ENCODE results near the gene ZNF576.
"Not testable (repeated sequence)": the region's sequence is repeated elsewhere in the genome, so short reads cannot be mapped to it uniquely, and the experiment has no call there.

The ZNF576 gene

GRCh38 chr19:43596842-43597461 is 557 bp downstream of the ZNF576 start:
- no peak for DNase-seq (ENCODE audit: low read depth, low spot score)
- H3K4me3 ChIP-seq (ENCODE audit: low read length) = peak overlapping the region; percentile 90

- H3K4me3 ChIP-seq (ENCODE audit: low read length) = peak overlapping the region; percentile 90
- DNase-seq (ENCODE audit: low read depth, low spot score) = no peak
Measured at GRCh38 chr19:43597876-43598275, 1.5 kb downstream of the ZNF576 start.

GRCh38 chr19:43598445-43599240 is 2.2 kb downstream of the ZNF576 start:
- no peak overlapping the region for H3K4me3 ChIP-seq (ENCODE audit: low read length)
- DNase-seq (ENCODE audit: low read depth, low spot score) = no peak

- DNase-seq (ENCODE audit: low read depth, low spot score) = no peak
- H3K4me3 ChIP-seq (ENCODE audit: low read length) = no peak overlapping the region
Measured at GRCh38 chr19:43599635-43600295, 3.4 kb downstream of the ZNF576 start.

DNA sequence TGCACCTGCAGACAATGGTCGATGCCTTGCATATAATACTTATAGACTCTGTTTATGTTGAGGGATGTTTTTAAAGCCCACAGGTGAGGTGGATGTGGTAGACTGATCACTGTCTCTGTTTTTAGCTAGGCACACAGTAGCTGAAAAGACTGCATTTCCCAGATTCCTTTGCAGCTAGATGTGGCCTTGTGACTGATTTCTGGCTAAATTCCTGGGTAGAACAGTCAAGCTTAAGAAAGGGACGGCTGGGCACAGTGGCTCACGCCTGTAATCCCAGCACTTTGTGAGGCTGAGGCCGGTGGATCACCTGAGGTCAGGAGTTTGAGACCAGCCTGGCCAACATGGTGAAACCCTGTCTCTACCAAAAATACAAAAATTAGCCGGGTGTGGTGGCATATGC is 3.9 kb downstream of the ZNF576 start:
- not testable (repeated sequence) for H3K4me3 ChIP-seq (ENCODE audit: low read length); DNase-seq (ENCODE audit: low read depth, low spot score)

DNA sequence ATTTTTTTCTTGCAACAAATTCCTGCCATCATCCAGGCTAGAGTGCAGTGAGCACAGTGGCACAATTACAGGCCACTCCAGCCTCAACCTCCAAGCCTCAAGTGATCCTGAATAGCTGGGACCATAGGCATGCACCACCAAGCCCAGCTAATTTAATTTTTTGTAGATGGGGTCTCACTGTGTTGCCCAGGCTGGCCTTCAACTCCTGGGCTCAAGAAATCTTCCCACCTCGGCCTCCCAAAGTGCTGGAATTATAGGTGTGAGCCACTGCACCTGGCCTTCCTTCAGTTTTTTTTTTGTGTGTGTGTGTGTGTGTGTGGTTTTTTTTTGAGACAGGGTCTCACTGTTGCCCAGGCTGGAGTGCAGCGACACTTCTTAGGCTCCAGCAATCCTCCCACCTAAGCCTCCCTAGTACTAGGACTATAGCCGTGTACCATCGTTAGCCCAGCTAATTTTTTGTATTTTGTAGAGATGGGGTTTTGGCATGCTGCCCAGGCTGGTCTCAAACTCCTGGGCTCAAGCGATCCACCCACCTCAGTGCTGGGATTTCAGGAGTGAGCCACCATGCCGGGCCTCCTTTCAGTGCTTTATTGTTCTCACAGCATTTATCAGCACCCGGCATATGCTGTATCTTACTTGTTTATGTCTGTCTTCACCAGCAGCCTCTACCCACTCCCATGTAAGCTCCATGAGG is 9.6 kb downstream of the ZNF576 start:
- no peak for DNase-seq (ENCODE audit: low read depth, low spot score)
- no peak overlapping the region for H3K4me3 ChIP-seq (ENCODE audit: low read length)

DNA sequence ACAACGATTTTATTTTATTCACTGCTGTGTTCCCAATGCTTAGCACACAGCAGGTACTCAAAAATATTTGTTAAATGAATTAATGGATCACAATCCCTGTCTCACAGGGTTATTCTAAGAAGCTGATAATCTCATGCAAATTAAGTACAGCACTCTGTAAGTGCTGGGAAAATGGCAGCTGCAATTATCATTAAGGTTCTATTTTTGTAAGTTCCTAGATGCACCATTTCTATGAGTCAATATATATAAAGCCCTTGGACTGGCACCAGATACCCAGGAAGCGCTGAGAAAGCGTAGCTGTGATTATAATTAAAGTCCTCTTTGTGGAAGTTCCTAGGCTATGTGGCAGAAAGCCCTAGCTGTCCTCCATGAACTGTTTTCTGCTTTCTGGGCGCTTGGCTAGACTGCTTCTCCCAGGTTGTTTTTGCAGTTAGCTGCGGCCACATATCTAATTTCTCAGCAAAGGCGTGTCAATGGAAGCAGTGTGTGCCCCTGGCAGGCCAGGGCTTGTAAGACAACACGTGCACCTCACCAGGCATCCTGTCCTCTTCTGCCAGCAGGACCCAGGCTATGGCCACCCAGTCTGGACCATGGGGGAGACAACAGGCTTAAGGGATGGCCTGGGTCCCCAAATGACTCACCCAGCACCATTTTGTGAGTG is 10.3 kb downstream of the ZNF576 start:
- H3K4me3 ChIP-seq (ENCODE audit: low read length) = no peak overlapping the region
- no peak for DNase-seq (ENCODE audit: low read depth, low spot score)

DNA sequence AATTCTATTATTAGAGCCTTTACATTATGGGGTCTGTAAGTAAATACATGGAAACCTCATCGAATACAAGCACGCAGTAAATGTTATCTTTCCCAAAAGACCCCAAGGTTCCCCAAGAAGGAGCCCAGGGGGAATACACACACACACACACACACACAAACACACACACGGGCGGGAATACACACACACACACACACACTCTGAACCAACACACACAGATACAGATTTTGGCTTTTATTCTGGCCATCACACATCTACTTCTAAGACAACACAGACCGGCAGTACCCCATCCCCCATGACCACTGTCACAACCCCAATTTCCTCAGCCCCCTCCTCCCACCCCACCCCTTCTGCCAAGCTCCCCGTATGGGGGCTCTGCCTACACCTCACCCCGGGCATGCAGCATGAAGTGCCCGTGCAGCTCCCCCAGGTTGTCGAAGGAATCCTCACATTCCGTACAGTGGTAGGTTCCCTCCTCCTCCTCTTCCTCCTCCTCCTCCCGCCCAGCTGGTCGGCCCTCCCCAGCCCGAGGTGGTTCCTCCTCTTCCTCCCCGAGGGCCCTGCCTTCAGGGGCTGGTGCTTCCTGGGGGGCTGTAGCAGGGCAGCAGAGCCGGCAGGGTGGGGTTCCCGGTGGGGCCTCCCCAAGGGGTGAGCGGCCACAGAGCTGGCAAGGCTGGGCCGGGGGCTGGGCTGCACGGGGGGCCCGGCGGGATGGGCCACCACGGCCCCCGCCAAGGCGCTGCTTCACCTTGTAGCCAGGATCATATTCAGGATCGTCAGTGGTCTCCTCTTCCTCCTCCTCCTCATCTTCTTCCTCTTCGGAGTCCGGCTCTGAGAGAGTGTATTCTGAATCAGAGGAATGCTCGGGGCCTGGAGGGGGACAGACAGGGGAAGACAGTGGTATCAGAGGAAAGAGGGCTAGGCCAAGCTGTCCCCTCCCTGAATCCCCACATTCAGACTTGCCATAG is 11.1 kb downstream of the ZNF576 start:
- DNase-seq (ENCODE audit: low read depth, low spot score) = no peak
- no peak overlapping the region for H3K4me3 ChIP-seq (ENCODE audit: low read length)

GRCh38 chr19:43609872-43610271 is 13.5 kb downstream of the ZNF576 start:
- H3K4me3 ChIP-seq (ENCODE audit: low read length) = no peak overlapping the region
- no peak for DNase-seq (ENCODE audit: low read depth, low spot score)

GRCh38 chr19:43610493-43610892 is 14.1 kb downstream of the ZNF576 start:
- H3K4me3 ChIP-seq (ENCODE audit: low read length) = no peak overlapping the region
- DNase-seq (ENCODE audit: low read depth, low spot score) = no peak

DNA sequence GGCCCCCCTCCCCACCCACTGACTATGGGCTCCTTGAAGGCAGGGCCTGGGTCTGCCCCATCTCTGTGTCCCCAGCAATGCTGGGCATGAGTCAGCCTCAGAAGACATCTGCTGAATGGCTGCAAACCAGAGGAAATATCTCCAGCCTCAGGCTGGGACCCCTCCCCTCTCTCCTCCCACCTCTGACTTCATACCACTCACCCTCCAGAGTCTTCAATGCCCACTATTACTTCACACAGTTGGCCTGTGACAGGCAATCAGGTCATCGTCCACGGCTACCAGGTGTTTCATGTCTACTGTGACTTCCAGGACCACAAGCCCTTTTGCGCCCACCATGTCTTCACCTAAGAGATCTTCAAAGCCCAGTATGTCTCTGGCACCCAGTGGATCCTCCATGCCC is 15.4 kb downstream of the ZNF576 start, which contains the start of gene SRRM5:
TSS of gene SRRM5 (plus strand) at position 301 of the 400 bp plus-strand sequence. CDS start at position 335, 34 bp downstream.
- no peak within 1 kb of the TSS for H3K4me3 ChIP-seq (ENCODE audit: low read length)

DNA sequence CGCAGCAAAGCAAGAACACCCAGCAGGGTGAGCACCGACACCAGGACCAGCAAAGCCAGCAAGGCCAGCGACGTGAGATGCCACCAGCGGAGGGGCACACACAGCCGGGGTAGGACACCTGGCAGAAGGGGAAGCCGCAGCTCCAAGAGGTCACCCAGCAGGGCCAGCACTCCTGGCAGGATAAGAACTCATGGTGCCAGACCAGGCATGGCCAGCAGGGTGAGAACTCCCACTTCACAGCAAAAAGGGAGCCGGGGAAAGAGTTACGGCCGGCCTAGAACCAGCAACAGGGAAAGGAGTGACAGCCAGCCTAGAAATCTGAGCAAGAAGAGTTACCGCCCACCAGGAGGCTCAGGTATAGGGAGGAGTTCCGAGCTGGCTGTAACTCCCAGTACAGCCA is 16.0 kb downstream of the ZNF576 start:
- DNase-seq (ENCODE audit: low read depth, low spot score) = no peak
- H3K4me3 ChIP-seq (ENCODE audit: low read length) = no peak overlapping the region

More for the DNA sequence above, 15.4 kb downstream of the ZNF576 start, which contains the start of gene SRRM5:
- no peak for DNase-seq (ENCODE audit: low read depth, low spot score)

- DNase-seq (ENCODE audit: low read depth, low spot score) = no peak
- H3K4me3 ChIP-seq (ENCODE audit: low read length) = no peak overlapping the region
Measured at GRCh38 chr19:43616306-43616705, 19.9 kb downstream of the ZNF576 start.

GRCh38 chr19:43616954-43617353 is 20.6 kb downstream of the ZNF576 start:
- H3K4me3 ChIP-seq (ENCODE audit: low read length) = no peak overlapping the region
- DNase-seq (ENCODE audit: low read depth, low spot score) = no peak

- H3K4me3 ChIP-seq (ENCODE audit: low read length) = peak overlapping the region; percentile 98
- peak; percentile 78 for DNase-seq (ENCODE audit: low read depth, low spot score)
Measured at GRCh38 chr19:43618921-43619261, 22.5 kb downstream of the ZNF576 start.

DNA sequence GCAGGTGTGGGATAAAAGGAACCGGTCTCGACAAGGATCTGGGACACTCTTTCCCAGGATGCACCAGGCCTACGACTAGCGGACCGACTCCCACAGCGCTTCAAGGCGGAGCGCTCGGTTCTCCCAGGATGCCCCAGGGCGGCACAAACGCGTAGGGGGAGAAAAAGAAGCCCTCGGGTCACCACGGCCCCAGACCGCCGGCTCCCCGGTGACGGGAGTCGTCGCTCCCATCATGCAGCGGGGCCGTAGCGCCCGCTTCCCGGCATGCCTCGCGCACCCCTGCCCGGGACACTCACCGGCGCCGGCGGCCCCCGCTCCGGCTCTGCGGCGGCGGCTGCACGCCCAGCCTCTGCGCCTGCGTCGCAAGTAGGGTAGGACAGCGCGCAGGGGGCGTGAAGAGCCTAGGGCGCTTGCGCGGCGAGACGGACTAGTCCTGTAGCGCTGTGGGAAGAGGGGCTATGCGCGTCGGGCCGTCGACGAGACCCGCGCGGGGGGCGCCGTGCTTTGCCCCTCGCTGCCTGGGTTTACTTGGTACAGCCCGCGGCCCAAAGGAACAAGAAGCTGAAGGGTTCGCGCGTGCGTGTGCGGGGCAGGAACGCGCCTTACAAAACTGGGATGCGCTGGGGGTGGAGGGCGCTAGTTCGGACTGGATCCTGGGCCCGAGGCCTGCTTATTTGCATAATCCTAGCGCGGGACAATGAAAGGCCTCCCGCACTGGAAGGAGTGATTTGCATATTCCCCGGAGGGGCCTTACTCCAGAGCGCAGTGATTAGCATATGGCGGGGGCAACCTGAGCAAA is 23.1 kb downstream of the ZNF576 start, which contains the start of gene ZNF428:
TSS of gene ZNF428 (minus strand) at position 368 of the 799 bp plus-strand sequence. CDS start 5,325 bp downstream, outside the sequence.
- H3K4me3 ChIP-seq (ENCODE audit: low read length) = peak within 1 kb of the TSS; percentile 98
- peak; percentile 95 for DNase-seq (ENCODE audit: low read depth, low spot score)

All from Jurkat, Clone E6-1 (cell line).